G401 (cell line): Measurements from ENCODE around the gene RPS29. TPM values are rescaled to one million over a fixed set of nuclear protein-coding genes. Genes with fewer than 3 reads are reported as not detected.
"Not testable (repeated sequence)": the region's sequence is repeated elsewhere in the genome, so short reads cannot be mapped to it uniquely, and the experiment has no call there.

Source experiments
- DNase-seq: peaks from one replicate; pipeline ENCODE4 v3.0.0-alpha.2; 2015; ENCODE audit warnings: low spot score
- in situ Hi-C: cut with HindIII; loops from 2 replicates; pipeline ENCODE4 v1.10.0; 2016; ENCODE audit warnings: low sequenced_read_pairs, mixed read lengths
- total RNA-seq: library from RNA; depleted of rRNA; stranded (reverse); fragments of >200 nt; shearing (Covaris generic); gene quantifications from 2 replicates; pipeline ENCODE4 v1.2.3, GENCODE V29; 2014

Gene RPS29
- total RNA-seq, 1 experiment from 2014 or later: 3,018 TPM

DNA sequence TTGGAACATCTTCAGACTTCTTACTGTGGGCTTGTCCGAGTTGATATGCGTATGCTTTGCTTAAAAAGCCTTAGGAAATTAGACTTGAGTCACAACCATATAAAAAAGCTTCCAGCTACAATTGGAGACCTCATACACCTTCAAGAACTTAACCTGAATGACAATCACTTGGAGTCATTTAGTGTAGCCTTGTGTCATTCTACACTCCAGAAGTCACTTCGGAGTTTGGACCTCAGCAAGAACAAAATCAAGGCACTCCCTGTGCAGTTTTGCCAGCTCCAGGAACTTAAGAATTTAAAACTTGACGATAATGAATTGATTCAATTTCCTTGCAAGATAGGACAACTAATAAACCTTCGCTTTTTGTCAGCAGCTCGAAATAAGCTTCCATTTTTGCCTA lies 21.4 kb upstream of the RPS29 start:
- in situ Hi-C loops: no loop called here
- no peak for DNase-seq

DNA sequence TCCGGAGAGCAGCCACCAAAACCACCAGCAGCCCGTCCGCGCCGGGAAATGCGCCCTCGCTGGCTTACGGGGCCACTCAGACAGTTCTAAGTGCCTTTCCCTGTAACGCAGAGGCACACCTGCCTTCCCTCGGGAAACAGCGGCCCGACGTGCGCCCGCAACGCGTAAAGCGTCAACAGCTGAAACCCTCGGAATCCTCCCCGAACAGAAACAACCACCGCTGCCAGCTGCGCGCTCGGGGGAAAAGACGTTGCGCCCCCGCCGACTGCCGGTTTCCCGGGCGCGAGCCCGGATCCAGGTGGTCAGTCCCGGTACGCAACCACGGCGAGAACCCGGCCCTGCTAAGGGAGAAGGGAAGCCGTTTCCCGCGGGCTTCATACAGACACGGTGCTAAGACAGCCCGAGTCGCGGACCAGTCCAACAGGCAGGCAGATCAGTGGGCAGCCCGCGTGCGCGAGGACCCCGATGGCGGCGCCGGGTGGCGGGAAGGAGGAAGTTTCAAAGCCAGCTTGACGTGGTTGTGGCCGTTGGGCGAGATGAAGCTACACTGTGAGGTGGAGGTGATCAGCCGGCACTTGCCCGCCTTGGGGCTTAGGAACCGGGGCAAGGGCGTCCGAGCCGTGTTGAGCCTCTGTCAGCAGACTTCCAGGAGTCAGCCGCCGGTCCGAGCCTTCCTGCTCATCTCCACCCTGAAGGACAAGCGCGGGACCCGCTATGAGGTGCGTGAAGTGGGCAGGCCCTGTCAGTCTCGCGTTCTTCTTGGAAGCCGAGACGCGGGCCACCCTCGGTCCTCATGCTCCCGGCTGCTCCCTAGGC lies 12.5 kb upstream of the RPS29 start, which contains the start of gene LRR1:
LRR1 (plus strand) TSS at position 456 of the 816 bp plus-strand sequence; CDS start at position 537, 81 bp downstream.
- in situ Hi-C loops: no loop called here
- peak; percentile 81 for DNase-seq

- in situ Hi-C loops: no loop called here
Measured at GRCh38 chr14:49598189-49598484, 12.0 kb upstream of the RPS29 start.

GRCh38 chr14:49594347-49595091 lies 8.3 kb upstream of the RPS29 start:
- in situ Hi-C loops: no loop called here

More at GRCh38 chr14:49598189-49598484, 12.0 kb upstream of the RPS29 start:
- peak; percentile 36 for DNase-seq

DNA sequence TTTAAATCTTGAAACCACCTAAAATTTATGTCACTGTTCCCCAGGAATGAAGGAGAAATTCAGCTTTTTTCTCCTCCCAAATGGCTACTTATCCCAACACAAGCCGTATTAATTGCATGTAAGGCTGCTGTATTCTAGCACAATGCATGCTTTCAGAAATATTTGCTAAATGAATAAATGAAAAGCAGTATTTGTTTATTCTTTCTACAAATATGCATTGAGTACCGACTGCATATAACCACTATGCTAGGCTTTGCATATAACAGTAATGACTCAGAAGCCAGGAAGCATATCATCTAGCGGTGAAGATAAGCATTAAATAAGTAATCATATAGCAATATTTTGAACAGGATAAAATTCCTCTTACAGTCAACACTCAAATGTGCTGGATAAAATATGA lies 6.8 kb upstream of the RPS29 start:
- DNase-seq: no peak
- in situ Hi-C loops: no loop called here

More at GRCh38 chr14:49594347-49595091, 8.3 kb upstream of the RPS29 start:
- peak; percentile 23 for DNase-seq

DNA sequence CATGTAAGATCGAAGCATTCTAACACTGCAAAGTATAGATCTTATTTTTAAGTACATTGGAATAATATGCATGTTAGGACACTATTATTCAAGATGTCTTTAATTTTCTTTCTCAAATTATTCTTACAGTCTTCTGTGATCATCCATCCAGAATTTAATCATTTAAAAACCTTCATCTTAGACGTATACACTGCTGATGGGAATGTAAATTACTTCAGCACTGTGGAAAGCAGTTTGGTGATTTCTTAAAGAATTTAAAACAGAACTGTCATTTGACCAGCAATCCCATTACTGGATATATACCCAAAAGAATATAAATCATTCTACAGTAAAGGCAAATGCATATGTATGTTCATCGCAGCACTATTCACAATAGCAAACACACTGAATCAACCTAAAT lies 3.2 kb upstream of the RPS29 start:
- in situ Hi-C loops: no loop called here
- DNase-seq: no peak

DNA sequence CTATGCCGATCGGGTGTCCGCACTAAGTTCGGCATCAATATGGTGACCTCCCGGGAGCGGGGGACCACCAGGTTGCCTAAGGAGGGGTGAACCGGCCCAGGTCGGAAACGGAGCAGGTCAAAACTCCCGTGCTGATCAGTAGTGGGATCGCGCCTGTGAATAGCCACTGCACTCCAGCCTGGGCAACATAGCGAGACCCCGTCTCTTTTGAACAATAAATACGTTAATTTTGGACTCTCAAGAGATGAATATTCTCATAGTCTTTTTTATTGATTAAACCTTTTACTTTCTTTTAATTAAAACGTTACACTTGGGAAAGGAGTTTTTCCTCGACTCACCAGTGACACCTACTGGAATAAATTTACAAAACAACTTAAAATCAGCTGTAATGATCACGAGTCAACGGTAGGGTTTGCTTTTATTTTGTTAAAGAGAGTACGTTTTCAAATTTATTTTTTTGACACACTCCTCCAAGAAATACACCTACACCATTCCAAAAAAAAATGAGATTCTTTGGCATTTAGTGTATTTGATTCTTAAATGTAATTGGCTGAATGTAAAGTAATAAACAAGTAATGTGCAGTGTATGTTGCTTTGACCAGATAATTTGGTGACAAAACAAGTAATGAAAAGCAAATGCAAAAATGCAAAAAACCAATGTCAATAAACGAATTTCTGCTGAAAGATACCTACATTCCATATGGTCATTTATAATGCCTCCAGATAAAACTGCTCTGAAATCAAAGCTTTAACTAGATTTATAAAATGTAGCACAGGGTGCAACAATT lies 687 bp upstream of the RPS29 start:
- in situ Hi-C loops: no loop called here
- peak; percentile 71 for DNase-seq

GRCh38 chr14:49584981-49585640 lies 1.1 kb downstream of the RPS29 start:
- in situ Hi-C loops, DNase-seq: not testable (repeated sequence)

DNA sequence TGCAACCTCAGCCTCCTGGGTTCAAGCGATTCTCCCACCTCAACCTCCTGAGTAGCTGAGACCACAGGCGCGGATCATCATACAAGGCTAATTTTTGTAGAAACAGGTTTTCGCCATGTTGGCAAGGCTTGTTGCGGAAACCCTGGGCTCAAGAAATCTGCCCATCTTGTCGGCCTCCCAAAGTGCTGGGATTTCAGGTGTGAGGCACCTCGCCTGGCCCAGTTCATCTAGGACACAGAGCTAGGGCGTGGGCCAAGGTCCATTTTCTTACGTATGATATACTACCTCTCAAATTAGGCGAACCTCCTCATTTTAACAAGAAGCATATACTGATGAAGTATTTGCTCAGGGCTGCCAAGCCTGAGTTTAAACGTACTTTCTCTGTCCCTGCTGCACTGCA lies 2.1 kb downstream of the RPS29 start:
- in situ Hi-C loops: no loop called here
- no peak for DNase-seq

DNA sequence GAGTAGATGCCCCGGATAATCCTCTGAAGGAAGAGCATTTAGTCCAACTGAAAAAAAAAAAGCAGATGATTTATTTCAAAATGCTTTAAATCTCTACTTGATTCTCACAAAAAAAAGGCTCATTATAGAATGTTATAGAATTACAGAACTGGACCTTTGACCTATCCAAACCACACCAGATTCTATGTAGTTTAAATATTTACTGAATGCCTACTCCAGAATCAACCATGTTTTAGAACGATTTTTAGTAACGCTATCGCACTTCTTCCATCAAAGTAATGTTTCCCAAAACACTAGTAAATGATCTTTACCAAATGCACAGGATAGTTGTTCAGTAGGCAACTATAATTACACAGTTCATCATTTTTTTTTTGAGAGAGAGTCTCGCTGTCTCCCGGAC lies 2.6 kb downstream of the RPS29 start:
- DNase-seq: no peak
- in situ Hi-C loops: no loop called here

- no peak for DNase-seq
- in situ Hi-C loops: no loop called here
Measured at GRCh38 chr14:49582113-49582977, 3.8 kb downstream of the RPS29 start.

DNA sequence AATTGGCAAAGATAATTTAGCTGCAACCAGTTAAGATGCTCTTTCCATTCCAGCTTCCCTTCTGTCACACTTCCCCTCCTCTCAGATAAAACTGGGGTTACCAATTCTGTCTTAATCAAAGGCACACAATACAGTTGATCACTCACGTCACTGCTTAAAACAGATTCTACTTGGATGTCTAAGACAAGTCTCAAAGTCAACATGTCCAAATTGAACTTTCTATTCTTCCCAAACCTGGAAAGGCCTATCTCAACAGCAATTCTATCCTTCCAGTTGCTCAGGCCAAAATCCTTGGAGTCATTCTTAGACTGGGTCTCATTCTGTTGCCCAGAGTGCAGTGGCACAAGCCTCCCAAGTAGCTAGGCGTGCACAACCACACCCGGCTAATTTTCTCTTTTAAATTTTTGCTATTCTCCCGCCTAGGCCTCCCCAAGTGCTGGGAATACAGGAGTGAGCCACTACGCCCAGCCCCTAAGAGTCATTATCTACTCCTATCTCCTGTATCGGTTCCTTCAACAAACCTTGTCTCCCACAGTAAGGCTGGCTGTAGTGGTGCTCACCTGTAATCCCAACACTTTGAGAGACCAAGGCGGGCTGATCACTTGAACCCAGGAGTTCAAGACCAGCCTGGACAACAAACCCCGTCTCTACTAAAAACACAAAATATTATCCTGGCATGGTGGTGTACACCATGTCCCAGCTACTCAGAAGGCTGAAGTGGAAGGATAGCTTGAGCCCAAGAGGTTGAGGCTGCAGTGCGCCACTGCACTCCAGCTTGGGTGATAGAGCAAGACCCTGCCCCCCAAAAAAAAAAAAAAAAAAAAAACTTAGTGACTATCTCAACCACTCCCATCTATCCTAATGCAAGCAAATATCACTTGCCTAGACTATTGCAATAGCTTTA lies 4.7 kb downstream of the RPS29 start:
- in situ Hi-C loops: no loop called here
- no peak for DNase-seq

GRCh38 chr14:49579841-49580240 lies 6.3 kb downstream of the RPS29 start:
- in situ Hi-C loops: no loop called here
- no peak for DNase-seq

GRCh38 chr14:49578141-49578540 lies 8.0 kb downstream of the RPS29 start:
- in situ Hi-C loops: no loop called here
- no peak for DNase-seq

DNA sequence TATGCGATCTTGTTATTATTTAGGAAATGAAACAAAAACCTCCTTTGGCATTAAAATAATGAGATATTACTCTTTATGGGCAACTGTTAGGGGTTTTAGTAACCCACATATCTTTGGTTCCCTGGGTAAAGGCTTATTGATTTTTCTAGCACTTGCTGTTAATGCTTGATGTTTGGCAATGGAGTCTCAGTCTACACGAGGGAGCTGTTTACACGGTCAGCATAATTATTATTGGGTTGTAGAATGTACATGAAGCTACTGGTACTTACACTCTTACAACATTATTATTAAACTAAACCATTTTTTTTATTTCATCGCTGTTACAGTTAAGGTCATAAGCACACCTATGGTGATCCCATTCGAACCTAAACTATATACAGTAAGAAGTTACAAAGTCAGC lies 12.1 kb downstream of the RPS29 start:
- no peak for DNase-seq
- in situ Hi-C loops: no loop called here

GRCh38 chr14:49569281-49569680 lies 16.9 kb downstream of the RPS29 start:
- no peak for DNase-seq

GRCh38 chr14:49566714-49567113 lies 19.5 kb downstream of the RPS29 start:
- no peak for DNase-seq
- in situ Hi-C loops: no loop called here

More at GRCh38 chr14:49569281-49569680, 16.9 kb downstream of the RPS29 start:
- in situ Hi-C loops: no loop called here
